Endothelial cell of umbilical vein (primary cell): Measurements from ENCODE around the gene KCNH5. TPM values are rescaled to one million over a fixed set of nuclear protein-coding genes. Genes with fewer than 3 reads are reported as not detected.

Experiments
- BruUV-seq: library from RNA; stranded (reverse); fragments of 400-500 nt; replicated peaks from 2 replicates; lab custom pipeline; 2021; lab: Mats Ljungman, UMichigan
- CTCF ChIA-PET: fragments of 300-600, 350-600 bp; sonication (Branson Sonifier 250); formaldehyde crosslinking; loops from one replicate; lab custom pipeline; 2021; ENCODE audit warnings: antibody characterized with exemption, inconsistent platforms; lab: Charles Lee
- POLR2A ChIA-PET: fragments of 300-600, 350-600 bp; sonication (Branson Sonifier 250); formaldehyde crosslinking; loops from one replicate; lab custom pipeline; 2021; ENCODE audit warnings: antibody characterized with exemption, inconsistent platforms; lab: Charles Lee
- DNase-seq: peaks from one replicate; pipeline ENCODE4 v3.0.0-alpha.2; 2011; ENCODE audit warnings: low read depth, low spot score
- FAIRE-seq: peaks from 2 replicates; lab custom pipeline; 2011; peaks lifted over from hg19 to GRCh38; lab: Jason Lieb, UNC
- H2AFZ ChIP-seq: 2 replicates; pipeline ENCODE4 v1.6.0; 2012; ENCODE audit warnings: low read depth, low read length, control low read depth, inconsistent platforms
- H3K27ac ChIP-seq: 2 replicates; pipeline ENCODE4 v1.5.1; 2011; ENCODE audit warnings: low read depth, mild to moderate bottlenecking, control low read depth, low read length, moderate library complexity; ENCODE audit not compliant: insufficient read depth
- H3K27me3 ChIP-seq, 2 experiments: 2 replicates each; pipeline versions ENCODE4 v1.6.0 to v1.6.1; 2011; ENCODE audit warnings: low read length in 2 of 2, mixed read lengths in 1 of 2; ENCODE audit not compliant: control insufficient read depth in 2 of 2, insufficient read depth in 2 of 2
- H3K36me3 ChIP-seq, 2 experiments: 2 replicates in 1 of 2; 3 replicates in 1 of 2; pipeline ENCODE4 v1.5.1; 2011; ENCODE audit warnings: low read length in 2 of 2, mild to moderate bottlenecking in 1 of 2, moderate library complexity in 1 of 2; ENCODE audit not compliant: control insufficient read depth in 2 of 2, insufficient read depth in 2 of 2; ENCODE audit errors: extremely low read depth in 1 of 2
- H3K4me1 ChIP-seq: 3 replicates; pipeline ENCODE4 v1.5.1; 2011; ENCODE audit warnings: mild to moderate bottlenecking, low read length; ENCODE audit not compliant: control insufficient read depth, insufficient read depth; ENCODE audit errors: extremely low read depth
- H3K4me2 ChIP-seq: 2 replicates; pipeline ENCODE4 v1.6.1; 2011; ENCODE audit warnings: low read length, control low read depth, mixed read lengths; ENCODE audit not compliant: insufficient read depth
- H3K4me3 ChIP-seq, 3 experiments: fragments of 200-600 bp in 1 of 3; sonication (generic), shearing (Covaris generic) in 1 of 3; replicated peaks in 1 of 3; 2 replicates each; pipeline ENCODE4 v1.5.1; 2011 to 2016; ENCODE audit warnings: control low read depth in 3 of 3, low read length in 3 of 3, mild to moderate bottlenecking in 2 of 3, inconsistent platforms in 1 of 3, low read depth in 1 of 3, moderate library complexity in 1 of 3; ENCODE audit not compliant: insufficient read depth in 1 of 3
- H3K79me2 ChIP-seq: 2 replicates; pipeline ENCODE4 v1.6.0; 2012; ENCODE audit warnings: low read length, inconsistent platforms; ENCODE audit not compliant: control insufficient read depth, insufficient read depth
- H3K9ac ChIP-seq: replicated peaks from 2 replicates; pipeline ENCODE3; 2011; ENCODE audit warnings: low read length, control low read depth; ENCODE audit not compliant: insufficient read depth; ENCODE audit errors: extremely low read depth
- H3K9me1 ChIP-seq: replicated peaks from 3 replicates; pipeline ENCODE4 v1.6.0; 2011; ENCODE audit warnings: mild to moderate bottlenecking, low read length; ENCODE audit not compliant: control insufficient read depth, insufficient read depth; ENCODE audit errors: extremely low read depth
- H3K9me3 ChIP-seq: replicated peaks from 2 replicates; pipeline ENCODE4 v1.5.1; 2012; ENCODE audit warnings: low read length, inconsistent platforms; ENCODE audit not compliant: control insufficient read depth, insufficient read depth
- H4K20me1 ChIP-seq: replicated peaks from 2 replicates; pipeline ENCODE3; 2011; ENCODE audit warnings: mild to moderate bottlenecking, low read length; ENCODE audit not compliant: control insufficient read depth, insufficient read depth; ENCODE audit errors: extremely low read depth
- CTCF ChIP-seq, 2 donors: IDR thresholded peaks; 1 replicate in 1 of 2; 2 replicates in 1 of 2; pipeline ENCODE4 v1.5.1; 2011; ENCODE audit warnings: low read length in 2 of 2, mild to moderate bottlenecking in 2 of 2, moderate library complexity in 2 of 2, control low read depth in 1 of 2, inconsistent platforms in 1 of 2, low read depth in 1 of 2; ENCODE audit not compliant: insufficient read depth in 1 of 2; ENCODE audit errors: extremely low read depth in 1 of 2
- EZH2 ChIP-seq: IDR thresholded peaks from 2 replicates; pipeline ENCODE4 v1.6.1; 2012; ENCODE audit warnings: borderline replicate concordance, low read depth, mild to moderate bottlenecking, moderate library complexity, low read length, inconsistent platforms; ENCODE audit not compliant: severe bottlenecking
- FOS ChIP-seq: IDR thresholded peaks from 2 replicates; pipeline ENCODE4 v1.6.1; 2011; ENCODE audit warnings: mild to moderate bottlenecking, low read length, moderate library complexity, borderline replicate concordance; ENCODE audit not compliant: insufficient read depth
- GATA2 ChIP-seq: IDR thresholded peaks from 2 replicates; pipeline ENCODE4 v1.7.0; 2011; ENCODE audit warnings: low read depth, mild to moderate bottlenecking, moderate library complexity, mixed read lengths, low read length; ENCODE audit not compliant: insufficient read length, insufficient read depth
- JUN ChIP-seq: IDR thresholded peaks from 2 replicates; pipeline ENCODE4 v1.6.1; 2011; ENCODE audit warnings: borderline replicate concordance, low read depth; ENCODE audit not compliant: insufficient read length, insufficient read depth
- MYC ChIP-seq: IDR thresholded peaks from one replicate; pipeline ENCODE4 v1.6.1; 2011; ENCODE audit warnings: mild to moderate bottlenecking, low read depth, low read length
- POLR2A ChIP-seq: IDR thresholded peaks from 2 replicates; pipeline ENCODE4 v1.6.1; 2012; ENCODE audit warnings: low read depth, mild to moderate bottlenecking, control low read depth, low read length
- POLR2AphosphoS5 ChIP-seq: IDR thresholded peaks from 2 replicates; pipeline ENCODE4 v1.6.1; 2012; ENCODE audit warnings: low read depth, mild to moderate bottlenecking, control low read depth, low read length, moderate library complexity; ENCODE audit not compliant: insufficient read depth
- dilution Hi-C: fragments of 300-500 bp; cut with MboI; formaldehyde crosslinking; loops from one replicate; pipeline ENCODE4 v1.15.0; 2019; ENCODE audit warnings: low sequenced_read_pairs; ENCODE audit not compliant: extremely low pct_ligation_motif_present
- intact Hi-C: fragments of 100-400 bp; cut with micrococcal nuclease; formaldehyde crosslinking; loops from one replicate; pipeline ENCODE4 v1.10.0; 2022
- polyA plus RNA-seq, 4 experiments: library from polyadenylated mRNA; depleted of rRNA in 3 of 4; stranded (reverse) in 3 of 4; unstranded in 1 of 4; fragments of >200 nt; gene quantifications; 2 replicates each; pipeline versions ENCODE4 v1.2.1 to v1.2.3, GENCODE V29; 2011 to 2012; ENCODE audit warnings: missing spikeins in 1 of 4
- total RNA-seq: library from RNA; stranded (reverse); gene quantifications from 2 replicates; pipeline ENCODE4 v1.2.3, GENCODE V29; 2021

KCNH5 gene
- total and polyA plus RNA-seq, 2 donors (not counting 3 experiments of a cell fraction or from before 2014, with no cell fraction given): not detected

- no peak overlapping the region for H3K27ac ChIP-seq
Measured at GRCh38 chr14:62694075-62694474, 351.2 kb downstream of the KCNH5 start.

More at GRCh38 chr14:62694075-62694474, 351.2 kb downstream of the KCNH5 start:
- H3K4me3 ChIP-seq: no peak overlapping the region
- dilution Hi-C loops (no loop called here), intact Hi-C loops (no loop called here)
- DNase-seq (no peak), FAIRE-seq (no peak)
- no peaks in the 10 kb centered on the region for H3K9me3 ChIP-seq
- no peak overlapping the region for H3K9ac ChIP-seq
- no peaks in the 10 kb centered on the region for H4K20me1 ChIP-seq
- ChIA-PET POLR2A (no interaction called here), CTCF (interaction anchor here (0.6 kb wide), 1 partner anchor 470 kb away, joined by 3 read pairs; no protein-coding TSS in a partner anchor)
- H3K9me1 ChIP-seq: no peaks in the 10 kb centered on the region
- H3K79me2 ChIP-seq: no peaks in the 10 kb centered on the region
- no peak for TF ChIP-seq CTCF (IDR thresholded peaks at IDR 0.05; ENCODE audit: extremely low read depth in 1 of 2, insufficient read depth in 1 of 2, low read depth in 1 of 2, low read length in 2 of 2)
- no peak for TF ChIP-seq GATA2
- no peak for TF ChIP-seq POLR2AphosphoS5
- TF ChIP-seq POLR2A: no peak
- no peak for TF ChIP-seq FOS
- TF ChIP-seq JUN: no peak
- TF ChIP-seq MYC: no peak
- no peak for TF ChIP-seq EZH2
- BruUV-seq: no TSS peak
- no peak overlapping the region for H3K4me2 ChIP-seq
- H2AFZ ChIP-seq: no peak overlapping the region
- no peaks in the 10 kb centered on the region for H3K36me3 ChIP-seq
- no peaks in the 10 kb centered on the region for H3K27me3 ChIP-seq
- no peaks in the 10 kb centered on the region for H3K4me1 ChIP-seq
